M059J (cell line): ENCODE results near the gene PLXNA4. TPM values are rescaled to one million over a fixed set of nuclear protein-coding genes. Genes with fewer than 3 reads are reported as not detected.

Experiments
- DNase-seq: peaks from one replicate; pipeline ENCODE4 v3.0.0-alpha.2; 2012; ENCODE audit warnings: low read depth
- total RNA-seq: library from RNA; depleted of rRNA; stranded (reverse); fragments of >200 nt; shearing (Covaris generic); gene quantifications from 2 replicates; pipeline ENCODE4 v1.2.3, GENCODE V29; 2014

Gene PLXNA4
- total RNA-seq, 1 experiment from 2014 or later: 6.0 TPM

GRCh38 chr7:132531562-132531961, 44.7 kb downstream of the PLXNA4 start:
- DNase-seq: no peak

DNA sequence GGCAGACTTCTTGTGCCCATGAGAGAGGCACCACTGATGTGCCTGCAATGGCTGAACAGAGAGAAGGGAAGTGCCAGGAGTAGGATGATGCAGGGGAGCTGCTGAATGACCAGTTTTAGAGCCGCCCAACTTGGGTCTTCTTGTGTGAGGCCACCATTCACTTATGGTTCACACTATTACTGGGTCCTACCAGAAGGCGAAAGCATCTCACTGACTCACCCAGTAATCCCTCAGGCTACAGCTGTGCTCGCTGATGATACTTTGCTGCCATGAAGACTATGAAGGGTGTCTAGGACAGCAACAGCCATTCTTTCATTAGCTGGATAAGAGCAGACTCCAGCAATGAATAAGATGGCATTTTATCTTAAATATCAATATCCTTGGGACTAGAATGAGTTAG, 47.6 kb downstream of the PLXNA4 start:
- DNase-seq: peak; percentile 40

DNA sequence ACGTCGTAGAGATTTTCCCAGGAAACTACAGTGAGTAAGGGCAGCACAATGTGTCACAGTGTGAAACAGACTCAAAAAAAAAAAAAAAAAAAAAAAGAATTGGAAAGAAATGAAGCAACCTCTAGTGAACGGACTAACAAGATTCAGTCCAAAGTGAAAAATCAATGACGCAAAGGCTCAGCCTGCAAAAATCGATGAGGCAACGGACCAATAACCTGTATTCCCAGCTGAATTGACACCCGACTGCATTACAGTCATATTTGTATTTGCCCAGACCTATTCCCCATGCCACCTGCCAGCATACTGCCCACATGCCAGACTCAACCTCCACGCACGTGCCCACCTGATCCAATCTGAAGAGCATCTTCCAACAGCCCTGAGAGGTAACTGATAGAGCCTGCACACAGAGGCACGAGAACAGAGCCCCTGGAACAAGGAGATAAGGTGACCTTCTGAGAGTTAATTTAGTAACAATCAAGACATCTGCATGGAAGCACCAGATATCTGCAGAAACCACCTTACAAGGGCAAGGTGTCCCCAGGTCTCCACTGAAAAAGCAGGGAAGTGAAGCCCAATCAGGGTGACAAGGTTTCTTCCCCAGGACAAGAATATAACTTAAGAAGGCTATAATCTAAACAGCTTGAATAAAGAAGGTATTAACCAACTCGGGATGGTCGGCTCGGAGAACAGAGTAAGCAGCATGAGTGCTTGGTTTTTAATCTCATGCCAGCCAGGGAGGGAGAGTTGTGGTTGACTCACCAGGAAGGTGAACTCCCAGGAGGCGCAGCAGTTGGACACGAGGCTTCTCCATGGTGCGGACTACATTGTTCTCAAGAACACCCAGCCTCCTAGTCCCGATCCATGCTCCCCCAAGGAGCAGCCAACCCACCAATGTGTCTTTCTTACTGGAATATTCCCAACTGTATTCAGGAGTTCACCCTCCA, 48.5 kb downstream of the PLXNA4 start:
- no peak for DNase-seq

- DNase-seq: no peak
Observed at GRCh38 chr7:132526111-132526740, 50.0 kb downstream of the PLXNA4 start.

DNA sequence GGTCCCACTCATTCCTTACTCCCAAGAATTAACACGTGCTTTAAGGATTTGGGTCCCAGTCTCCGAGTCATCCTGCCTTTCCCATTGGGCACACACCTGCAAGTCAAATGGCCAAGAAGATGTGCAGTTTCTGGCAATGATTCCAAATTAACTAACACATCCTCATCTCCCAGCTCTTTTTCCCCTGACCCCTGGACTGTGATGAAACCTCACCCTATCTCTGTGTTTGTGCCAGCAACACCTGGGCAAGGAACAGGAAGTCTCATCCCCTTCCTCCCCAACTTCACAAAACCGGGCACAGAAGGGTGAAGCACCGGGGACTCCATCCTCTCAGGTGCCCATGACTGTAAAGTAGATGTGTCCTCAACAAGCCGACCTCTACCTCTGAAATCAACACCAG, 54.8 kb downstream of the PLXNA4 start:
- no peak for DNase-seq

DNA sequence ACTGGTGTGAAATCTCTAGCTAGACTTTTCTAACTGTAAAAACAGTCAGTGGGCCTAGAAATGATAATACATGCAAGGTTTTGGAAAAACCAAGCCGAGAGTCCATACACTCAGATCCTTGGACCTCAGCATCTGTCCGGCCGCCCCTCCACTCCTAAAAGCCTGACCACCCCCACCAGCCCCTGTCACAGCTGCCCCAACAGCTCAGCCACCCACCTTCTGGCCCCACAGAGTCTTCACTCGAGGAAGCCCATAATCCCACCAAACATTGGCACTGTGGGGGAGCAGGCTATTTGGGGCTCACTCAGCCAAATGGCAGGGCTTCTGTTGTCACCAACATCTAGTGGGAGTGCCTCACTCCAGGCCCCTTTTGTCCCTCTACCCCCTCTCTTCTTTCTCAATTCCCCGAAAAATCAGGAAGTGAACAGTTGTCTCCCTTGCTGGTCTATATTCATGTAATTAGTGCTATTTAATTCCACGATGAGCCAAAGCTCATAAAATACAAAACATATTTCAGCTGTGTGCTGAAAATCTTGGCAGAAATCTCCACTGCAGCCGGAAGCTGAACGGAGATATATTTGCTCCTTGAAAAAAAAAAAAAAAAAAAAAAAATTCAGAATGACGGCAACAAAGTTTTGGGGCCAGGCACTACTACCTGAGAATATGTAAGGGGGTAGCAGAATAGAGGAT, 55.5 kb downstream of the PLXNA4 start:
- DNase-seq: no peak

DNA sequence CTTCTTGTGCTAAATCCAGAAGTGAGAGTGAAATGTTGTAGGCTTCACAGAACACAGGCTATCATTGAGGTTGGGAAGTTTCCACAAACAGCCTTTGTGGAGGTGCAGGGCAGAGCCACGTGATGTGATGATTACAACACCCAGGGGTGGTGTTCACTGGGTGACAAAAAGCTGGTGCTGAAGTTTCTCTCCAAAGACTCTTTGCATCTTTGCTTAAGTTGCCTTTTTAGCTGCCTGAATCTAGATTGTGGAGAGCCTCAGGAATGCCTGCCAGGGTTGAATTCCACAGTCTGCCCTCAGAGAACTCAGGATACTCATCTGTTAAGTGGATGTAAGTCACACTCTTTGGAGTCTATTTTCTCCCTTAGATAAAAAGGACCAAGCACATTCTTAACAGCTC, 56.3 kb downstream of the PLXNA4 start:
- peak; percentile 48 for DNase-seq

- no peak for DNase-seq
Observed at GRCh38 chr7:132518839-132519173, 57.5 kb downstream of the PLXNA4 start.

DNA sequence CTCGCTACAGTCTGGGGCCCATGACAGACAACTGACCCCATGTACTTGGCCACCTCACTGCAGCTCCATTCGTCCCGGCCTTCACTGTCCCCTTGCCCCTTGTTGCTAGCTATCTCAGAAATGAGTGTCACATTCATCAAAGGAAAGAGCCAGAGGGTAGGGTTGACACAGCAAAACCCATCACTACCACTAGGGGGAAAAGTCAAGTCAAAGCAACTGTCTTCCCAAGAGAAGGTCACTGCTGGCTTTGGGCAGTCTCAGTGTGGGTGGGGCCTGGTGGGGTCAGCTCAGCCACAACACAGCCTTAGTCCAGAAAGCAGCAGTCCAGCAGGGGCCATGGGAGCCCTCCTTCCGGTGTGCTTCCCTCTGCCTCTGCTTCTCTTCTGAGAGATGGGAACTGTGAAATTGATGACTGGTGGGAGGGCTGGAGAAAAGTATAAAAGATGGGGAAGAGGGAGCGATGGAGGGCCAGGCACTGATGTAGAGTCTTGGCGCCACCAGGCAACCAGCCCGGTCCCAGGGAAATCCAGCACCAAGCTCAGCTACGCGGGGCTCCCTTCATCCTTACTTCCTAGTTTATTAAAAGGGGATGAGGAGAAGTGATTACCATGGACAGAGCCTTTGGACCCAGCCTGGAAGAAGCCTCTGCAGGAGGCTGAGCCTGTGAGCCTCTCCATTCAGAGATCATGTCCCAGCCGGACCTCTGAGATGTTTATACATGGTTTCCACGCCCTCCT, 58.0 kb downstream of the PLXNA4 start:
- peak; percentile 41 for DNase-seq

DNA sequence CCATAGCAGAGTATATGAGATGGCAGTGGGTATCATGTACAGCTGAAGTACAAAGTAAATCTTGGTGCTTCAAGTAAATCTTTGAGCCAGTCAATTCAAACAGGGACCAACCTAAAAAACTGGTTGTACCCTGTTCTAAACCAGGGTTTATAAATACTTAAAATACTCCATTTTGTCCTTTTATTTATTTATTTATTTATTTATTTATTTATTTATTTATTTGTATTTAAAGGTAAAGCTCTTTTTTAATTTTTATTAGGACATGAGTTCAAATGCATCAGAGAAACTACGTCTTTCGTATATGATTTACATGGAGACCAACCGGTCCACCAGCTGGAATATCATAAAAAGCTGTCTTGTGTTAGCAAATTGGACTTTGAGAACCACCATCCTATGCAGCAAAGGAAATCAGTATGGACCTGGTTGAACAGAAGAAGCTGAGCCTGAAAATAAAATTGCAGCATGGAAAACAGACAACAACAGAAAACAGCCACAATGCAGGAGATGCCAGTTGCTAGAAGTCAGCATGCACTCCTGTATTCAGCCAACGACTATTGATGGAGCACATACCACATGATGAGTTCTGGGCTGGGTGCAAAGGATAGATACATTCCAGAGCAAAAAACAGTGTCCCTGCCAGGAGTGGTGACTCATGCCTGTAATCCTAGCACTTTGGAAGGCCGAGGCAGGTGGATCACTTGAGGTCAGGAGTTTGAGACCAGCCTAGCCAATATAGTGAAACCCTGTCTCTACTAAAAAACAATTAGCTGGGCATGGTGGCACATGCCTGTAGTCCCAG, 60.0 kb downstream of the PLXNA4 start:
- peak; percentile 93 for DNase-seq

DNA sequence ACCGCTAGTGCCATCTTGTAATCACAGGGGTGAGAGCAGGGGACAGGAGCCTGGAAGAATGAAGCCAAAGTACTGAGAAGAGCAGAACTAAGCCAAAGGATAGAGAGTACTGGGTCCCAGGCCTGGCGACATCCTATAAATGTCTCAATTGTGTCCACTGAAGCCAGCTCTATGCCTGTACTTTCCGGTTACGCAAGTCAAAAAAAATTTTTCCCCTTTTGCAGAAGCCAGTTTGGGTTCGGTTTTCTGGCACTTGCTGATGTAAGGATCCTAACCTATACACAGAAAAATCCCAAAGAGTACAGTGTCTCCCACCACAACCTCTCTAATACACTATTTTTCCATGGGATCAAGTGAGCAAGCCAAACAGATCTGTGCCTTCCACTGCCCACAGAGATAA, 61.1 kb downstream of the PLXNA4 start:
- DNase-seq: no peak

DNA sequence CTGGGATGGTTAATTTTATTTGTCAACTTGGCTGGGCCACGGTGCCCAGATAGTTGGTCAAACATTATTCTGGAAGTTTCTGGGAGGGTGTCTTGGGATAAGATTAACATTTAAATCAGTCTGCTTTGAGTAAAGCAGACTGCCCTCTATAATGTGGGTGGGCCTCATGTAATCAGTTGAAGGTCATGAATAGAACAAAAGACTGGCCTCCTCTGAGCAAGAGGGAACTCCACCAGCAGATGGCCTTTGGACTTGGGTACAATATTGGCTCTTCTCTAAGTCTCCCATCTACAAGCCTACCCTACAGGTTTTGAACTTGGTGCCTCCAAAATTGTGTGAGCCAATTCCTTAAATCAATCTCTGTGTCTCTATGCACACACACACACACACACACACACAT, 61.8 kb downstream of the PLXNA4 start:
- DNase-seq: no peak

DNA sequence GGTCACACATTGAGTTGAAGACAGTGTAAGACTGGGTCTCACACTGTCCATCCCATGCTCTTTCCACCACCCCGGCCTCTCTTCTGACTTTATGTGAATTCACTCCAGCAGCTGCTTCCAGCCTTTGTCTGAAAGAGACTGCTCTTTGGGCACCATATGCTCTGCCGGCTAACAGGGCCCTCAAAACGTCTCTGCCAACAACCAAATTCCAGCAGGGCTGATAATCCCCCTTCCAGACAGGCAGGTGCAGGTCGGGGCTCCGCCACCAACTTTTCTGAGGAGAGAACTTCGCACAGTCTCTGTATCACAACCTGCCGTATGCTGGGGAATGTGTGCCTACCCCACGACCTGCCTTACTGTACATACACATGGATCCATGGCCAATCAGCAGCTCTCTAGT, 64.3 kb downstream of the PLXNA4 start:
- no peak for DNase-seq

DNA sequence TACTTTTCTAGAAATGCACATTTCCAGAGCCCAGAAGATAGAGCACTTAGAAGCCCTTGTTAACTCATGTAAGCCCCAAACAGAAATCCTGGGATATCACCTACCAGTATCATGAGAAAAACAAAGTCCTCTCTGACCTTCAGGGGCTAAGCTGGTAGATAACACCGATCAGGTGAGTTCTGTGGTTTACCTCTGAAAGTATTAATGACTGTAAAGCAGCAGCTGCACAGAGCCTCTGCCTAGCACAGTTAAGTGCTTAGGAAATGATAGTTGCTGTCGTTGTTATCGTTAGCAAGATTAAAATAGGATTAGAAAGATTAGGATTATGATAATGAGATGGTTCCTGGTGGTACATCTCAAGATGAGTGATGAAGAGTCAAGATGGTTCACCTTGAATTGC, 64.9 kb downstream of the PLXNA4 start:
- no peak for DNase-seq

DNA sequence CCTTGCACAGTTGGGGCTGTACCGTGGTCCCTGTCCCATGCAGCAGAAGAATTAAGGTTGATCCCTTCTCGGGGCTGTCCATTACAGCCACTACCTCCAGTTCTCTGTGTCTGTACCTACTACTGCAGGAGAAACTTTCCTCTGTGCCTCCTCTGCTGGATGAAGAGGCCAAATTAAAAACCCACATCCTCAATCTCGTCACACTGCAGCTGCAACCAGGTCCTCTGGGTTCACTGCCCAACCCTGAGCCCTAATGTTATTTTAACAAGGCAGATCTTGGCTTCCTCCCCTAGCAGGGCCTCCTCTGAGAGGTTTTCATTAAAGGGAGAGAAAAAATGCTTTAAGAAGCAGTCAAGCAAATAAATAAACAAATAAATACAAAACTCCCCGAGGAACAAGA, 66.6 kb downstream of the PLXNA4 start:
- DNase-seq: peak; percentile 31

DNA sequence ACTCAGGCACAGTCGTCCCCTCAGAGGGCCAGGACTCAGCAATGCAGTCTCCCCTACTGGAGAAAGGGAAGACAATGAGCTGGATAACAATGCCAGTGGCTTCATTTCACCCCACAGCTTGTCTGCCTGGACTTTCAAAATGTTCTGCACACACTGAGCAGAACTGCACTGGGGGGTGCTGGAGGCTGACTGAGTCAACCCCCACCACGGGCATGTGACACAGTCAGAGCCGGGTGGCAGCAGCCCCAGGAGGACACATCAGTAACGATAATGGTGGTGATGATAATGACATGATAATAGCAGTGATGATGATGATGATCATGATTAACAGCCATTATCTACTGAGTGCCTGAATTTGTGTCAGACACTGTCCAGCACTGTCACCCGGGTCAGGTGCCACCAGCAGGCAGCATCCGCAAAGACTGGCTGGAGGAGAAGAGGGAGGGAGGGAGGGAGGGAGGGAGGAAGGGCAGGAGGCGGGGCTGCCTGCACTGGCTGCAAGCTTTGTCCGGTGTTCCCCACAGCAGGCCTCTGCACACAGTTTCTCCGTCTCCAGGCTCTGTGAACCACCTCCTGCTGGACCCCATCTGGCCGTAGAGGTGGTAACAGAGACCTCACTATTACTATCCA, 67.4 kb downstream of the PLXNA4 start:
- no peak for DNase-seq

DNA sequence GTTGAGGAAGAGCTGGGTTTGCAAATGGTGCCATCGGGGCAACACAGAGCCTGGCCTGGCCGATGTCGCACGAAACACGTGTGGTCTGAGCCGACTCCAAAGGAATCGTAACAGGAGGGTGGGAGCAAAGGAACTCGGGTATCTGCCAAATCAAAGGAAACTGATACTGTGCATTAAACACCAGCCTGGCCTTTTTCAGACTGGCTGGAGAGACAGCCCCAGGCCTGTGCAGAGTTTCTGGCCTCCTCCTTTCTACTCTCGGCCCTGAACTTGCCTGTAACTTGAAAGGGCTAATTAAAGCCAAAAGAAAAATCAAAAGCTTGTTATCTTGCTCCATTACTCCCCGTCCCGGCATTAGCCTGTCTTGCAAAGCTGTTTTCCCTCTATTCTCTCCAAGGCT, 71.4 kb downstream of the PLXNA4 start:
- DNase-seq: no peak

DNA sequence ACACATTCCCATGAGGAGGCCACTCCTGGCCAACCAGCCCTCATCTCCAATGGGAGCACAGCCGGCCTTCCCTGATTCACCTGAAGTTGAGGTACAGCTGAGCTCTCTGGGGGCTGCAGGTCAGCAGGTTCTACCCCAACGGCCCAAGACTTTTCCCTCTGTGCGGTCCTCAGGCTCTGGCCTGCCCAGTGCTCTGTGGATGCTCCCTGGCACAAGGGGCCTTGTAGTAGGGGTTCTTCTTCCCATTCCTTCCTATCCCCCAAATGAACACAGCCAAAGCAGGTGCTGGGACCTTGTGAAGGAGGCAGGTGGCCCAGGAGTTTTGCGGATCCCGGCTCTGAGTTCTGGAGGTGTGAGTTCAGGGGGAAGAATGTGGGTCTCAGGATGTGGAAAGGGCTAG, 72.2 kb downstream of the PLXNA4 start:
- no peak for DNase-seq

DNA sequence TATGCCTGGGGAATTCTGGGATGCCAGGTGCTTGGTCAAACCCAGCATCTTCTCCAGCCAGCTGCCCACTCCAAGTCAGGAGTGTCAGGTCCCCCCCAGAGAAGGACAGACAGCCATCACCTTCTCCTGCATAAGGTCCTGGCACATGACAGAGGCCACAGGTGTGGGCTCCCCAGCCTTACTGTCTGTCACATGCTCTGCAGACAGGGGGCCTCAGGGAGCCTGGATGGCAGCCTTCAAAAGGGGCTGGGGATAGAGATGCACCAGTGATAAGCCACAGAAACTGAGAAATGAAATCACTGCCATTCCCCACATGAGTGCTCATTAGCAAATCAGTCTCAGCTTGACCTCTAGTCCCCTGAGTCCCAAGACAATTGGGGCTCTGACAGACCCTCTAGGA, 72.9 kb downstream of the PLXNA4 start:
- DNase-seq: no peak

DNA sequence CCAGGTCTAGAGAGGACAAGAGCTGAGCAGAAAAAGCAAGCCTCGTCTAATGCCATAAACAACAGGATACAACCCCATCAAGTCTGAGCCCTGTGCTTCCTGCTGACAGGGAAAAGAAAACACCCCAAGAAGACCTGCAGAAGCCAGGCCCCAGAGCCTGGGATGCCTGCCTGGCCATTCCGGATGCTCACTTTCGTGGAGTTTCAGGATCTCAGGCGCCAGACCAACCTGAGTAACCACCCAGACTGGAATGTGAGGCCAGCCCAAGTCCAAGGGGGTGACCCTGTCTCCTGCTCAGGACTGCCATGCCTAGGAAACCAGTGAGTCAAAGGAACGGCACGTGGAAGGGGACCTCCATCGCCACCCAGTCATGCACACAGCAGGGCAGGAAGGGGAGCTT, 74.3 kb downstream of the PLXNA4 start:
- DNase-seq: peak; percentile 95
